CD4-positive, alpha-beta T cell treated with Interleukin-6 at 100 ng/mL for 8 hours (primary cell): ENCODE data around the gene RAP2B.
A peak's percentile ranks its signal among the peaks of the same experiment; 100 is the strongest.
"Not testable (repeated sequence)": the region's sequence is repeated elsewhere in the genome, so short reads cannot be mapped to it uniquely, and the experiment has no call there.

Experiments
- DNase-seq: peaks from one replicate; pipeline ENCODE4 v3.0.0-alpha.2; 2020; ENCODE audit warnings: mixed read lengths, low spot score

RAP2B gene

DNA sequence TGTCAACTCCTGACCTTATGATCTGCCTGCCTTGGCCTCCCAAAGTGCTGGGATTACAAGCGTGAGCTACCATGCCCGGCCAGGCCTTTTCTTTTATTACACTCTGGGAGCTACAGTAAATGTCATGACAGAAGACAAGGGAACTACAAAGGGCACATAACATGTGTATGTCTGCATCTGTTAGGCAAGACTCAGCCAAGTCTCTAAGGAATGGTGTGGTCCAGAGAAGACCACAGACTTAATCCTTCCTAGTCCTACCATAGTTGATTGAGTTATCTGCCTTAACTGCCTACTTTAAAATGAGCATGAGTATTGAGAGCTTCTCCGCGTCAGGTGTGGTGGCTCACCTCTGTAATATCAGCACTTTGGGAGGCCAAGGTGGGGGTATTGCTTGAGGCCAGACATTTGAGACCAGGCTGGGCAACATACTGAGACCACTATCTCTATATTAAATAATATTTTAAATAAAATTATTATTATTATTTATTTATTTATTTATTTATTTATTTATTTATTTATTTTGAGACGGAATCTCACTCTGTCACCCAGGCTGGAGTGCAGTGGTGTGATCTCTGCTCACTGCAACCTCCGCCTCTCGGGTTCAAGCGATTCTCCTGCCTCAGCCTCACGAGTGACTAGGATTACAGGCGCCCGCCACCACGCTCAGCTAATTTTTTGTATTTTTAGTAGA lies 31.9 kb downstream of the RAP2B start:
- DNase-seq, result not testable (repeated sequence)

DNA sequence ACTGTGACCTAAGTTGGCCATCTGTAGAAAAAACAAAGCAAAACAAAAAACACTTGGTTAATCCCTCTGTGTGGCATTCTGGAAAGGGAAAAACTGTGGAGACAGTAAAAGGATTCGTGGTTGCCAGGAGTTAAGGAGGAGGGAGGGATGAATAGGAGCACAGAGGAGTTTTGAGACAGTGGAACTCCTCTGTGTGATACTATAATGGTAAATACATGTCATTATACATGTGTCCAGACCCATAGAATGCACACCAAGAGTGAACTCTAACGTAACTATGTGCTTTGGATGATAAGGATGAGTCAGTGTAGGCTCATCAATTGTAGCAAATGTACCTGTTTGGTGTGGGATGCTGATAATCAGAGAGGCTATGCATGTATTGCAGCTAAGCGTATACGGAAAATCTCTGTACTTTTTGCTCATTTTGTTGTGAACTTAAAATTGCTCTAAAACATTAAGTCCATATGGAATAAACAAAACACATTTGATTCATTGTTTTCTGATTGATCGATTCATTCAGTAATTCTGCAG lies 33.4 kb downstream of the RAP2B start:
- no peak for DNase-seq

DNA sequence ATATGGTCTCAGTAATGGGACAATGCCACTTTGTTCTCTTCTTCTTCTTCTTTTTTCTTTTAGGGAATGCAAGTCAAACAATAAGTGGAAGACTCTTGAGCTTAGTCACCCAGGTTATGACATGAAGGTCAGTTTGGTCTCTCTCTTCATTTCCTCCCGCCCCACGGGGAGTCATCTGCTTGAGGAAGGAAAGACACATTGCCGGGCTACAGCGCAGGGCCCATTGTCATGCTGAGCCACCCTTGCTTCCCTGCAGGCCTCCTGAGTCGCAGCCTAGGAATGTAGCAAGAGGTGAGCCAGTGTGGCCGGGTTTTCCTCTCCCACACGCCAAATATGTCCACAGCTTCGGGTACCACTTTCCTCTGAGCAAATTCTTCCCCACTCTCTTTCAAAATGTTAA lies 47.6 kb downstream of the RAP2B start:
- no peak for DNase-seq

DNA sequence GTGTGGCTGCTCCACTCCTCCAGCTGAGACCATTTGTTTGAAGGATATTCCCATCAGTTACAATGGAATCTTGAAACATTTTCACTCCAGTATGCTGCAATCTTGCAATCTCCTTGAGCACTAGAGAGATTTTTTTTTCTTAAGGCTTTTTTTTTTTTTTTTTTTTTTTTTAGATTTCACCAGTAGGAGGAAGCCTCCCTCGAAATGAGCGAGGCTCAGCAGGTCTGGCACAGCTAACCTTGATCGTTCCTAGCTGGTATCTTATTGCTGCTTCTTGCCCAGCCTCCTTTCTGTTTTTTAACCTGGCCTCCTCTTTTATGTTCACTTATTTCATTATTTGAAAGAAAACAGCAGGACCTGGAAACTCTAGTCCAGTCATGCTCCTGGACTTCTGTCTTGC lies 48.1 kb downstream of the RAP2B start:
- peak; percentile 45 for DNase-seq

DNA sequence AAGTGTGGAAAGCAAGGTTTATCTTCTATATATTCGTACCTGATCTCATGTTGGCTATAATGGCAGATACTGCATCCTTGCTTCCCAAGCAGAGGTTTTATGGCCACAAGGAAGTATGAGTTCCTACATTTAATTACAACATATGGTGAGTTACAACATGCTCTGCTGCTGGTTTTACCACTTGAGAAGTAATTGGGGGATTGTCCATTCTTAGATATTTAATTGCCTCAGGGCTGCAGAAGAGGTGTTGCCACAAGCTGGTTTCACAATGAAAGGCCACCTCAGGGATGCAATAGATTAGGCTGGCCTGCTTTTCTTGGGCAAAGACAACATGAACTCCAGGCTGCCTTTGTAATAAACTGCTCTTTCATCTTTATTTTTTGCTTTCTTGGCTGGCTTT lies 48.6 kb downstream of the RAP2B start:
- no peak for DNase-seq

DNA sequence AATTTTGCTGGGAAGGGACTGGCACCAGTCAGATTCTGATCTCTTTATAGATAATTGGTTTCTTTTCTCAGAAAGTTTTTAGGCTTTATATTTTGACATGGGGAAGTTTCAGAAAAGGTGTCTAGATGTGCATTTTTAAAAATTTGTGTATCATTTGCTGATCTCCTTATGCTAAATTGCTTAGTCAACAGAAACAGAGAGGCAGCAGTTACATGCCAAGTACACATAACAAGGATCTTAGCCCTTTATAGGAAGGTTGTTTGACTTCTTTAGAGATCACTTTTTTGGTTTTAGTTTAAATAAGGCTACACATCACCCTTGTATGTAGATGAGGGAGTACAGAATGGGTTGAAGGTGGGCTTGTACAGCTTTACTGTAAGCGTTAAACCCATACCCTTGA lies 53.5 kb downstream of the RAP2B start:
- no peak for DNase-seq

DNA sequence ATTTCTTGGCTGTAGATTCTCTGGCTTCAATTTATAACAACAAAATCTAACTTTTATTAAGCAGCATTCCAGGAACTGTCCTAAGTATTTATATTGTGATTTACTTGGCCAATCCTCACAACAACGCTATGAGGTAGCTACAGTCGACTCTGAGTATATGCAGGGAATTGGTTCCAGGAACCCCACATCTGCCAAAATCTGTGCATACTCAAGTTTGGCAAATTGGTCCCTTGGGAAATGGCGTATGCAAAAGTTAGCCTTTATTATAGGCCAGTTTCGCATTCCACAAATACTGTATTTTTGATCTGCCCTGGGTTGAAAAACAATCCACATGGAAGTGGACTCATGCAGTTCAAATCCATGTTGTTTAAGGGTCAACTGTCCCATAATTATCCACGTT lies 53.9 kb downstream of the RAP2B start:
- no peak for DNase-seq

DNA sequence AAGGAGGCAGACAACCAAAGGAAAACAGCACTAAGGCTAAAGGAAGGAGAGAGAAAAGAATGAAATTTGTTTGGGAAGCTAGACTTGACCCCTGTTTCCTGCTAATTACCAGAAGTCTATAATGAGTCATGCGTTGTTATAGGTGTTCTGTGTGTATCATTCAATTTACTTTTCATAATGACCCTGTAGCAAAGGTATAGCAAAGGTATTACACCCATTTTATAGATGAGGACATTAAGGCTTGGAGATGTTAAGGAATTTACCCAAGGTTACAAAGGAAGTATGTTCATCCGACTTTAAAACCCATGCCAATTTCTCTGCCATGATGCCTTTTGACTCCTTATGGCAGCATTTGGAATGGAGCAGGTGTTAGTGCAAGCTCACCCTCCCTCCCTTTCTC lies 54.9 kb downstream of the RAP2B start:
- DNase-seq, result no peak

DNA sequence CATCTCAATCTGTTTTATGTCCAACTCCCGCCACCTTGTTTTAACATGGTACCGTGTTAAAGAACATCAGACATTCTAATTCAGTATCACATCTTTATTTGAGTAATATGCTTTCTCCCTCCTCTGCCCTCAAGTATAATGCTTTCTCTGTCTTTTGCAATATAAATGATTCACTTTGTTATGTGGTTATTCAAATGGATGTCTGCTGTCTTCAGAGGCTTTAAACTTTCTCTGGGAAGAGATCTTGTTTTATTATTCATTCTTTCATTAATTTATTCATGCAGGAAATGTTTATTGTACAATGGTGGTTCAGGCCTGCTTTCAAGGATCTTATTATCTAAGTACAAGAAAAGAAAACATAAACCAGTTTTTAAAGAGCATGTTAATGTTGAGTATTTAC lies 57.1 kb downstream of the RAP2B start:
- no peak for DNase-seq
